ENCODE results near the gene SGPP1. TPM values are rescaled to one million over a fixed set of nuclear protein-coding genes. Genes with fewer than 3 reads are reported as not detected.
"Not testable (repeated sequence)": the region's sequence is repeated elsewhere in the genome, so short reads cannot be mapped to it uniquely, and the experiment has no call there.

The SGPP1 gene
- total and polyA plus RNA-seq, 12 donors, result 6.3 to 54.3 (median 24.1) TPM

DNA sequence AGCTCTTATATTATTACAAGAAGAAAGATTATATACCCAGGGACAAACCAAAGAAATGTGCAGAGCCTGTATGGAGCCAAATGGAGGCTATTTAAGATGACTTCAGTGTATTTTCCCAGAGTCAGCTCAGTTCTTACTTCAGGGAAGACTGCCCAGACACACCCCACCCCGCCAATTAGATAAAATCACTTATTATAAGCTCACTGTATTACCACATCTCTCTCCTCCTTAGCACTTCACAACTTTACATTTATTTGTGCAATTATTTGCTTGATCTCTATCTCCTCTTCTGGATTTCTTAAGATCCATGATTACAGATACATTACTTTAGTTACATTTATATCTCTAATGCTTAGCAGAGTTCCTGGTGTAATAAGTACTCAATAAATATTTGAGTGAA is 61.5 kb downstream of the SGPP1 start:
- Histone ChIP-seq H3K4me3 (no peak overlapping the region), H3K4me1 (replicated peaks in 1 of 2) (no peaks in the 10 kb centered on the region), H3K36me3 (replicated peaks in 1 of 2) (no peaks in the 10 kb centered on the region), H3K27me3 (no peaks in the 10 kb centered on the region), H3K27ac (no peak overlapping the region), H3K9me3 (replicated peaks in 1 of 3) (no peaks in the 10 kb centered on the region)
- intact Hi-C loops (cut with DNase I), result no loop called here
- no peak for DNase-seq
- WGBS, 4 donors, result 79 to 86% (median 83%) methylated on average over 1 of the region's 1 CpG
- TF ChIP-seq, protein P1, sequence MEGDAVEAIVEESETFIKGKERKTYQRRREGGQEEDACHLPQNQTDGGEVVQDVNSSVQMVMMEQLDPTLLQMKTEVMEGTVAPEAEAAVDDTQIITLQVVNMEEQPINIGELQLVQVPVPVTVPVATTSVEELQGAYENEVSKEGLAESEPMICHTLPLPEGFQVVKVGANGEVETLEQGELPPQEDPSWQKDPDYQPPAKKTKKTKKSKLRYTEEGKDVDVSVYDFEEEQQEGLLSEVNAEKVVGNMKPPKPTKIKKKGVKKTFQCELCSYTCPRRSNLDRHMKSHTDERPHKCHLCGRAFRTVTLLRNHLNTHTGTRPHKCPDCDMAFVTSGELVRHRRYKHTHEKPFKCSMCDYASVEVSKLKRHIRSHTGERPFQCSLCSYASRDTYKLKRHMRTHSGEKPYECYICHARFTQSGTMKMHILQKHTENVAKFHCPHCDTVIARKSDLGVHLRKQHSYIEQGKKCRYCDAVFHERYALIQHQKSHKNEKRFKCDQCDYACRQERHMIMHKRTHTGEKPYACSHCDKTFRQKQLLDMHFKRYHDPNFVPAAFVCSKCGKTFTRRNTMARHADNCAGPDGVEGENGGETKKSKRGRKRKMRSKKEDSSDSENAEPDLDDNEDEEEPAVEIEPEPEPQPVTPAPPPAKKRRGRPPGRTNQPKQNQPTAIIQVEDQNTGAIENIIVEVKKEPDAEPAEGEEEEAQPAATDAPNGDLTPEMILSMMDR (IDR thresholded peaks at IDR 0.05), result no peak
- TF ChIP-seq POLR2A (IDR thresholded peaks at IDR 0.05), result no peak

DNA sequence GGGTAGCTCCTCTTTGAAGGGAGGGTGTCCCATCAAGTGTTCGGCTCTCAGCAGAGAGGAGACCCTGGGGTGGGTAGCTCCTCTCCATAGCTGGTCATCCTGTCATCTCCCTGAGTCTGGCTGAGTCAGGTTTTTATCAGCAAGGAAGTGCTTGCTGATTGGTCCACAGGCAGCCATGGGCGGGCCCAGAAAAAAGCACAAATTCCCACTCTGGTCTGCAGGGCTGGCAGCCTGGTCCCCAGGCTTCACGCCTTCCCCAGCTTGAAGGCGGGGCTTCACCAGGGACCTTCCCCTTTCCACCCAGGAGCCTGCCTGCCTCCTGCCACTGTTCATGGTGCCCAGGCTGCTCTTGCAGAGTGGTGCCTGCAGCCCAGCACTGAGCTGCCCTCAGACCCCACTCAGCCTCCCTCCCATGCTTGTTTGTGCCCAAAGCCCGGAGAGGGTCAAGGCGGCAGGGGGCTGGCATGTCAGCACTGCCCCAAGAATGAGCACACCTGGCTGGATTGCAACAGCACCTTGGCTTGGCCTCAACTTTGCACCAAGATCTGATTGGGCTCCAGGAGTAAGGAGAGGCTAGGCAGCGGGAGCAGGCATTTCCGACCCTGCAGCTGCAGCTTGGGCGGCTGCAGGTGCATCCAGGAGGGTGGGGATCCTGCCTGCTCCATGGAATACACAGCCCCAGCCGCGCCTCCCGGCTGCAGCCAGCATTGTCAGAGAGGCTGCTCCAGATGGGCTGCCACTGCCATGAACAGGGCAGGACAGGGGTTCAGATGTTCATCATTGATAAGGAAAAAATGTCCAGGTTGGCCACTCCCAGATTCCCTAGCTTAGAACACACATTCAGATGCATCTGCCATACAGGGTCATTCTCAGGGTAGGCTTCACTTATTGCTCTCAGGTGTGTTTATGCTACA is 64.2 kb downstream of the SGPP1 start:
- WGBS, 4 donors, result 87 to 95% (median 94%) methylated on average over 9 to 12 of the region's 12 CpGs
- TF ChIP-seq, protein P1 (IDR thresholded peaks at IDR 0.05), result no peak
- TF ChIP-seq POLR2A (IDR thresholded peaks at IDR 0.05), result no peak
- Histone ChIP-seq H3K4me1 (replicated peaks in 1 of 2) (no peaks in the 10 kb centered on the region), H3K27ac (no peak overlapping the region), H3K4me3 (no peak overlapping the region), H3K36me3 (replicated peaks in 1 of 2) (no peaks in the 10 kb centered on the region), H3K9me3 (replicated peaks in 1 of 3) (no peaks in the 10 kb centered on the region), H3K27me3 (no peaks in the 10 kb centered on the region)
- no peak for DNase-seq
- intact Hi-C loops (cut with DNase I), result no loop called here

- H3K36me3 ChIP-seq (replicated peaks in 1 of 2), result no peaks in the 10 kb centered on the region
- no peak for DNase-seq
- no peak for TF ChIP-seq POLR2A (IDR thresholded peaks at IDR 0.05)
- TF ChIP-seq, protein P1 (IDR thresholded peaks at IDR 0.05), result no peak
- intact Hi-C loops (cut with DNase I), result no loop called here
- no peaks in the 10 kb centered on the region for H3K9me3 ChIP-seq (replicated peaks in 1 of 3)
- no peak overlapping the region for H3K27ac ChIP-seq
- H3K27me3 ChIP-seq, result no peaks in the 10 kb centered on the region
- 90 to 94% (median 92%) methylated on average over 8 of the region's 8 CpGs; no CpG with 5 or more reads in 1 of the 4 donors for WGBS, 4 donors
- no peak overlapping the region for H3K4me3 ChIP-seq
- H3K4me1 ChIP-seq (replicated peaks in 1 of 2), result no peaks in the 10 kb centered on the region
Measured at GRCh38 chr14:63662776-63663175, 65.1 kb downstream of the SGPP1 start.

DNA sequence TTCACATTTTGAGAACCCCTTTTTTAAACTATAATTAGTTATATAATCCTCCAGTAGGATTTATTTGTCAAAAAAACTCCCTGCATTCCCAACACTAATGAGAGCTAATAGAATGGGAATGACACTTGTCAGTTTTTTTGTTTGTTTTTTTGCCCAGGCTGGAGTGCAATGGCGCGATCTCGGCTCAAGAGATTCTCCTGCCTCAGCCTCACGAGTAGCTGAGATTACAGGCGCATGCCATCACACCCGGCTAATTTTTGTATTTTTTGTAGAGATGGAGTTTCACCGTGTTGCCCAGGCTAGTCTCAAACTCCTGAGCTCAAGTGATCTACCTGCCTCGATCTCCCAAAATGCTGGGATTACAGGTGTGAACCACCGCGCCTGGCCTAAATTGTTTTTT is 66.0 kb downstream of the SGPP1 start:
- DNase-seq; H3K27me3 ChIP-seq; H3K4me1 ChIP-seq (replicated peaks in 1 of 2); H3K9me3 ChIP-seq (replicated peaks in 1 of 3); intact Hi-C loops (cut with DNase I); H3K27ac ChIP-seq; H3K4me3 ChIP-seq; H3K36me3 ChIP-seq (replicated peaks in 1 of 2): not testable (repeated sequence)
- WGBS, 4 donors, result 94 to 98% (median 96%) methylated on average over 10 of the region's 10 CpGs

DNA sequence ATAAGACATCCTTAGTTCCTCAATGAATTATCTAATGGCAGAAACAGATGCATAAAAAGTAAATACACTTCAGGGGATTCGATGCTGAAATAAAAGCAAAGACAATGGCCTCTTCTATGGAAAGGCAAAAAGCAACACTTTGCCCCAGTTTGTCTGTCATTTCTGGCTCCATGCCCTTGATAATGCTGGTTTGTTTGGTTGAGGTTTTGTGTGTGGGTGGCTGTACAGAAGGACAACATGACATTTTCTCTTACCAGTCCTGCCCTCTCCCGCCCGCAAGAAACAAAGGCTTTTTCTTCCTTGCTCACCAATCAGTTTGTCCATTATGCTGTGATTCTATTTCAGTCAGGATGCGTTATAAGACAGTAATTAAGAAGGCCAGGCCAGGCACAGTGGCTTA is 68.1 kb downstream of the SGPP1 start:
- no peak for DNase-seq
- Histone ChIP-seq H3K4me3 (no peak overlapping the region), H3K27me3 (no peaks in the 10 kb centered on the region), H3K36me3 (replicated peaks in 1 of 2) (no peaks in the 10 kb centered on the region), H3K27ac (no peak overlapping the region), H3K9me3 (replicated peaks in 1 of 3) (no peaks in the 10 kb centered on the region), H3K4me1 (replicated peaks in 1 of 2) (no peaks in the 10 kb centered on the region)
- WGBS, 4 donors, result 77 to 86% (median 80%) methylated on average over 4 of the region's 4 CpGs
- TF ChIP-seq POLR2A (IDR thresholded peaks at IDR 0.05), result no peak
- TF ChIP-seq, protein P1 (IDR thresholded peaks at IDR 0.05), result no peak
- intact Hi-C loops (cut with DNase I), result no loop called here
